H1 (cell line): Measurements from ENCODE around the gene TTC28. TPM values are rescaled to one million over a fixed set of nuclear protein-coding genes. Genes with fewer than 3 reads are reported as not detected.

Source experiments
- CTCF ChIA-PET: fragments of 300-600 bp; sonication (Branson Sonifier 250); formaldehyde crosslinking; loops from one replicate; lab custom pipeline; 2021; ENCODE audit not compliant: partially characterized antibody; lab: Charles Lee
- POLR2A ChIA-PET: fragments of 300-600 bp; sonication (Branson Sonifier 250); formaldehyde crosslinking; loops from one replicate; lab custom pipeline; 2021; ENCODE audit warnings: inconsistent platforms; ENCODE audit not compliant: partially characterized antibody; lab: Charles Lee
- DNase-seq, 2 experiments: peaks; one replicate each; pipeline versions ENCODE4 v3.0.0 to v3.0.0-alpha.2; 2010 to 2022; ENCODE audit warnings: low spot score in 2 of 2, low read depth in 1 of 2, mixed read lengths in 1 of 2
- FAIRE-seq: peaks from 2 replicates; lab custom pipeline; 2011; peaks lifted over from hg19 to GRCh38; lab: Jason Lieb, UNC
- H2AFZ ChIP-seq: 2 replicates; pipeline ENCODE4 v1.8.1; 2012; ENCODE audit warnings: low read length, inconsistent platforms
- H2AK5ac ChIP-seq: 2 replicates; pipeline ENCODE4 v1.6.1; 2013; ENCODE audit warnings: low read depth, low read length
- H2BK120ac ChIP-seq: replicated peaks from 2 replicates; pipeline ENCODE3; 2013; ENCODE audit warnings: low read depth, low read length, inconsistent platforms
- H2BK12ac ChIP-seq: 2 replicates; pipeline ENCODE4 v1.6.1; 2013; ENCODE audit warnings: low read depth, low read length
- H2BK15ac ChIP-seq: 2 replicates; pipeline ENCODE4 v1.6.1; 2013; ENCODE audit warnings: low read length
- H2BK20ac ChIP-seq: 2 replicates; pipeline ENCODE4 v1.6.1; 2013; ENCODE audit warnings: low read length
- H2BK5ac ChIP-seq: 2 replicates; pipeline ENCODE4 v1.6.1; 2013; ENCODE audit warnings: low read depth, low read length
- H3K14ac ChIP-seq: 2 replicates; pipeline ENCODE4 v1.6.1; 2013; ENCODE audit warnings: inconsistent platforms; ENCODE audit not compliant: insufficient read length
- H3K18ac ChIP-seq: 2 replicates; pipeline ENCODE4 v1.6.1; 2013; ENCODE audit warnings: low read length; ENCODE audit errors: extremely low read depth
- H3K23ac ChIP-seq: 2 replicates; pipeline ENCODE4 v1.6.1; 2013; ENCODE audit warnings: inconsistent platforms; ENCODE audit not compliant: insufficient read length
- H3K23me2 ChIP-seq: 2 replicates; pipeline ENCODE4 v1.6.1; 2013; ENCODE audit warnings: low read depth, low read length
- H3K27ac ChIP-seq: 2 replicates; pipeline ENCODE4 v1.6.1; 2011; ENCODE audit warnings: low read depth, low read length, inconsistent platforms
- H3K27me3 ChIP-seq, 4 experiments: replicated peaks in 1 of 4; 1 replicate in 1 of 4; 2 replicates in 3 of 4; pipeline versions ENCODE4 v1.6.1 to v1.8.1; 2011 to 2013; ENCODE audit warnings: low read length in 3 of 4, mild to moderate bottlenecking in 3 of 4, inconsistent platforms in 2 of 4, mixed read lengths in 2 of 4, moderate library complexity in 1 of 4; ENCODE audit not compliant: control insufficient read depth in 3 of 4, insufficient read depth in 3 of 4; ENCODE audit errors: extremely low read depth in 1 of 4
- H3K36me3 ChIP-seq, 4 experiments: 2 replicates each; pipeline versions ENCODE4 v1.6.1 to v1.8.1; 2011 to 2013; ENCODE audit warnings: mild to moderate bottlenecking in 4 of 4, low read length in 3 of 4, moderate library complexity in 2 of 4, control low read depth in 1 of 4, inconsistent platforms in 1 of 4; ENCODE audit not compliant: insufficient read depth in 4 of 4, control insufficient read depth in 2 of 4
- H3K4ac ChIP-seq: replicated peaks from 2 replicates; pipeline ENCODE3; 2013; ENCODE audit warnings: low read length, low read depth, mixed read lengths, inconsistent platforms; ENCODE audit not compliant: insufficient read length
- H3K4me1 ChIP-seq, 4 experiments: replicated peaks in 1 of 4; 1 replicate in 1 of 4; 2 replicates in 3 of 4; pipeline versions ENCODE4 v1.6.1 to v1.8.1; 2011 to 2013; ENCODE audit warnings: low read length in 3 of 4, inconsistent platforms in 2 of 4, mixed read lengths in 1 of 4; ENCODE audit not compliant: insufficient read depth in 4 of 4, control insufficient read depth in 3 of 4
- H3K4me2 ChIP-seq, 2 experiments: 2 replicates each; pipeline versions ENCODE4 v1.6.1 to v1.8.1; 2011 to 2013; ENCODE audit warnings: low read depth in 2 of 2, low read length in 2 of 2, control low read depth in 1 of 2, inconsistent platforms in 1 of 2, mild to moderate bottlenecking in 1 of 2; ENCODE audit not compliant: insufficient read depth in 1 of 2
- H3K4me3 ChIP-seq, 4 experiments: fragments of 200-600, 300-600 bp in 1 of 4; sonication (generic), shearing (Covaris generic), sonication (Bioruptor Twin) in 1 of 4; 2 replicates each; pipeline versions ENCODE4 v1.5.1 to v1.8.1; 2011 to 2016; ENCODE audit warnings: low read length in 4 of 4, low read depth in 3 of 4, control low read depth in 2 of 4, inconsistent platforms in 2 of 4, mild to moderate bottlenecking in 2 of 4, mixed read lengths in 1 of 4, moderate library complexity in 1 of 4; ENCODE audit not compliant: insufficient read depth in 2 of 4; ENCODE audit errors: extremely low read depth in 1 of 4
- H3K56ac ChIP-seq: replicated peaks from 2 replicates; pipeline ENCODE3; 2013; ENCODE audit warnings: low read depth, mild to moderate bottlenecking, mixed read lengths, low read length, inconsistent platforms; ENCODE audit not compliant: insufficient read length
- H3K79me1 ChIP-seq: 2 replicates; pipeline ENCODE4 v1.6.1; 2013; ENCODE audit warnings: low read depth, low read length, control low read depth
- H3K79me2 ChIP-seq, 2 experiments: 2 replicates each; pipeline versions ENCODE4 v1.6.1 to v1.8.1; 2012 to 2013; ENCODE audit warnings: low read length in 2 of 2, mild to moderate bottlenecking in 2 of 2, inconsistent platforms in 1 of 2; ENCODE audit not compliant: insufficient read depth in 2 of 2, control insufficient read depth in 1 of 2
- H3K9ac ChIP-seq, 4 experiments: replicated peaks in 1 of 4; 1 replicate in 1 of 4; 2 replicates in 3 of 4; pipeline versions ENCODE4 v1.6.1 to v1.8.1; 2011 to 2013; ENCODE audit warnings: low read depth in 3 of 4, low read length in 3 of 4, control low read depth in 2 of 4, mild to moderate bottlenecking in 2 of 4, moderate library complexity in 2 of 4, inconsistent platforms in 1 of 4; ENCODE audit errors: extremely low read depth in 1 of 4
- H3K9me3 ChIP-seq, 2 experiments: 2 replicates each; pipeline versions ENCODE4 v1.6.1 to v1.8.1; 2012 to 2013; ENCODE audit warnings: mild to moderate bottlenecking in 2 of 2, moderate library complexity in 2 of 2, control low read depth in 1 of 2, inconsistent platforms in 1 of 2, low read depth in 1 of 2, low read length in 1 of 2, mixed read lengths in 1 of 2; ENCODE audit not compliant: insufficient read depth in 2 of 2
- H4K20me1 ChIP-seq, 2 experiments: replicated peaks in 1 of 2; 2 replicates each; pipeline versions ENCODE3 to v1.8.1; 2011 to 2013; ENCODE audit warnings: inconsistent platforms in 2 of 2, low read length in 2 of 2, mild to moderate bottlenecking in 1 of 2; ENCODE audit not compliant: insufficient read depth in 2 of 2, control insufficient read depth in 1 of 2
- H4K5ac ChIP-seq: 2 replicates; pipeline ENCODE4 v1.6.1; 2013; ENCODE audit warnings: low read length, low read depth, mixed read lengths, inconsistent platforms; ENCODE audit not compliant: insufficient read length
- H4K8ac ChIP-seq: 2 replicates; pipeline ENCODE4 v1.8.0; 2013; ENCODE audit warnings: mild to moderate bottlenecking, moderate library complexity, low read length, inconsistent platforms; ENCODE audit not compliant: insufficient read depth; ENCODE audit errors: extremely low read depth
- H4K91ac ChIP-seq: replicated peaks from 2 replicates; pipeline ENCODE3; 2013; ENCODE audit warnings: low read length, mixed read lengths, inconsistent platforms; ENCODE audit not compliant: insufficient read length
- ATF3 ChIP-seq: IDR thresholded peaks from 2 replicates; pipeline ENCODE4 v1.6.1; 2011; ENCODE audit warnings: low read depth, mild to moderate bottlenecking, low read length; ENCODE audit not compliant: insufficient read depth
- CEBPB ChIP-seq: IDR thresholded peaks from 2 replicates; pipeline ENCODE4 v1.6.1; 2012; ENCODE audit warnings: low read depth, low read length
- CHD2 ChIP-seq: IDR thresholded peaks from 2 replicates; pipeline ENCODE4 v1.6.1; 2012; ENCODE audit warnings: low read length, improper control_type of control experiment
- E2F6 ChIP-seq: IDR thresholded peaks from 2 replicates; pipeline ENCODE4 v1.6.1; 2012; ENCODE audit warnings: inconsistent platforms
- EZH2 ChIP-seq: fragments of 200-600 bp; sonication (generic); IDR thresholded peaks from 2 replicates; pipeline ENCODE4 v1.7.1; 2012; ENCODE audit warnings: low read depth, mild to moderate bottlenecking, moderate library complexity, low read length, inconsistent platforms; ENCODE audit not compliant: severe bottlenecking
- KDM5A ChIP-seq: fragments of 200-600 bp; IDR thresholded peaks from 2 replicates; pipeline ENCODE4 v1.7.1; 2012; ENCODE audit warnings: mild to moderate bottlenecking, low read length, inconsistent platforms, mixed read lengths
- POLR2AphosphoS5 ChIP-seq: IDR thresholded peaks from 2 replicates; pipeline ENCODE4 v1.6.1; 2011; ENCODE audit warnings: low read depth, low read length
- POU5F1 ChIP-seq: IDR thresholded peaks from 2 replicates; pipeline ENCODE4 v1.6.1; 2011; ENCODE audit warnings: low read depth, mild to moderate bottlenecking, low read length, moderate library complexity
- RAD21 ChIP-seq, 2 experiments: IDR thresholded peaks in 1 of 2; conservative IDR thresholded peaks in 1 of 2; 2 replicates each; pipeline ENCODE4 v1.6.1; 2011; ENCODE audit warnings: low read depth in 2 of 2, low read length in 2 of 2, improper control_type of control experiment in 1 of 2, inconsistent platforms in 1 of 2, mild to moderate bottlenecking in 1 of 2, moderate library complexity in 1 of 2
- SAP30 ChIP-seq: fragments of 300-600 bp; sonication (generic); IDR thresholded peaks from 2 replicates; pipeline ENCODE4 v1.7.1; 2012; ENCODE audit warnings: low read length, moderate library complexity, mild to moderate bottlenecking, inconsistent platforms; ENCODE audit not compliant: insufficient read depth, insufficient replicate concordance
- SIX5 ChIP-seq: IDR thresholded peaks from 2 replicates; pipeline ENCODE4 v1.6.1; 2011; ENCODE audit warnings: mild to moderate bottlenecking, low read depth, low read length
- SP1 ChIP-seq: IDR thresholded peaks from 2 replicates; pipeline ENCODE4 v1.6.1; 2011; ENCODE audit warnings: low read depth, low read length
- SP2 ChIP-seq: IDR thresholded peaks from 2 replicates; pipeline ENCODE4 v1.6.1; 2012; ENCODE audit warnings: mild to moderate bottlenecking, low read length, inconsistent platforms
- YY1 ChIP-seq: IDR thresholded peaks from 2 replicates; pipeline ENCODE4 v1.6.1; 2011; ENCODE audit warnings: low read depth, mild to moderate bottlenecking, low read length
- WGBS, 2 experiments: shearing (Covaris generic) in 1 of 2; methylation state at CpG; one replicate each; pipeline versions ENCODE4 v1.1.6 to v1.1.7; 2013 to 2015; ENCODE audit warnings: low lambda C conversion rate in 2 of 2, mixed read lengths in 2 of 2, inconsistent platforms in 1 of 2, low coverage in 1 of 2, missing lambda C conversion rate in 1 of 2; ENCODE audit not compliant: insufficient replicate concordance in 2 of 2, insufficient coverage in 1 of 2, insufficient read length in 1 of 2; ENCODE audit errors: extremely low coverage in 1 of 2, missing lambda C conversion rate in 1 of 2; 5-methylcytosine and 5-hydroxymethylcytosine counted together
- polyA plus RNA-seq, 7 experiments: library from polyadenylated mRNA; depleted of rRNA in 3 of 7; stranded (reverse) in 5 of 7; unstranded in 2 of 7; fragments of >200 nt in 5 of 7; fragments of 200-250 nt in 2 of 7; gene quantifications; 1 replicate in 5 of 7; 2 replicates in 1 of 7; 4 replicates in 1 of 7; pipeline versions ENCODE4 v1.2.1 to v1.2.3, GENCODE V29; 2011 to 2013; ENCODE audit warnings: missing spikeins in 2 of 7, mixed read lengths in 2 of 7
- total RNA-seq: library from RNA; stranded (reverse); fragmentation: NEBNext Ultra II Directional; extraction: Animal tissue kit (Norgen Biotek cat#: 25700); gene quantifications from 2 replicates; pipeline ENCODE4 v1.2.1, GENCODE V29; 2021

Gene TTC28
- total and polyA plus RNA-seq, 2 of the 8 experiments (the other 6 are each of a cell fraction or from before 2014, with no cell fraction given) = 2.6 to 12.6 TPM

DNA sequence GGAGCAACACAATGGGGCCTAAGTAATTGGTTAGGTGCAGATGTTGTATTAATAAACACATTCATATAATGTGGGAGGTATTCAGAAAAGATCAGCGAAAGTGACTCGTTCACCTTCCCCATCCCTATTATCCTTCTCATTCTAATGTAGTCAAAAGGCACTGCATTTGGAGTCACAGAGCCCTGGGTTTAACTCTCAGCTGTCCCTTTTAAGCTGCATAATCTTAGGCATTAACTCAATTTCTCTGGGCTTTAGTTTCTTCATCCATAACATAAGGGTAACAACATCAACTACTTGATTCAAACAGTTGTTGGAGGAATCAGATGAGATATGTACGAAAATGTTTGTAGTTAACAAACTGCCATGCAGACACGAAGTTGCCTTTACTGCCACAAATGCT, 573.0 kb downstream of the TTC28 start:
- H3K79me1 ChIP-seq = no peaks in the 10 kb centered on the region
- H4K20me1 ChIP-seq = no peaks in the 10 kb centered on the region
- H3K18ac ChIP-seq = no peak overlapping the region
- DNase-seq (no peak), FAIRE-seq (no peak)
- H3K14ac ChIP-seq = no peak overlapping the region
- no peaks in the 10 kb centered on the region for H3K23me2 ChIP-seq
- no peak overlapping the region for H4K5ac ChIP-seq
- no peak overlapping the region for H3K56ac ChIP-seq
- no peak overlapping the region for H2AK5ac ChIP-seq
- H3K23ac ChIP-seq = no peak overlapping the region
- H2BK15ac ChIP-seq = no peak overlapping the region
- no peak overlapping the region for H4K91ac ChIP-seq
- H3K27me3 ChIP-seq = no peaks in the 10 kb centered on the region
- H3K9ac ChIP-seq = no peak overlapping the region
- CTCF ChIA-PET = interaction anchor here (1.0 to 1.6 kb wide), 2 partner anchors 9 to 336 kb away, joined by 3 read pairs; no protein-coding TSS in a partner anchor
- H2BK12ac ChIP-seq = no peak overlapping the region
- H3K79me2 ChIP-seq = no peaks in the 10 kb centered on the region
- no peak overlapping the region for H2BK120ac ChIP-seq
- no peak overlapping the region for H3K4ac ChIP-seq
- H4K8ac ChIP-seq = no peak overlapping the region
- POLR2A ChIA-PET = no interaction called here
- no peaks in the 10 kb centered on the region for H3K9me3 ChIP-seq
- no peak overlapping the region for H2BK5ac ChIP-seq
- H2AFZ ChIP-seq = no peak overlapping the region
- WGBS, 2 experiments = 94% methylated on average over 4 of the region's 4 CpGs; no CpG with 5 or more reads in 1 of the 2 experiments
- no peaks in the 10 kb centered on the region; a peak in 1 of 8 replicates for H3K36me3 ChIP-seq
- H3K27ac ChIP-seq = no peak overlapping the region
- peaks cover 0 to 5% (median 1%) of the 10 kb centered on the region in 4 experiments; a peak in 3 of 7 replicates for H3K4me1 ChIP-seq
- H3K4me3 ChIP-seq = no peak overlapping the region
- no peak overlapping the region for H3K4me2 ChIP-seq
- no peak overlapping the region for H2BK20ac ChIP-seq
- TF ChIP-seq SP1 = no peak
- TF ChIP-seq SAP30 = no peak
- no peak for TF ChIP-seq YY1
- no peak for TF ChIP-seq SIX5
- TF ChIP-seq EZH2 = no peak
- no peak for TF ChIP-seq E2F6
- TF ChIP-seq RAD21 (IDR thresholded peaks at IDR 0.05 in 1 of 2, conservative IDR thresholded peaks at IDR 0.05 in 1 of 2; ENCODE audit: low read depth in 2 of 2, low read length in 2 of 2) = no peak
- no peak for TF ChIP-seq CEBPB
- no peak for TF ChIP-seq KDM5A
- no peak for TF ChIP-seq ATF3
- TF ChIP-seq SP2 = no peak
- TF ChIP-seq POU5F1 = no peak
- no peak for TF ChIP-seq CHD2
- TF ChIP-seq POLR2AphosphoS5 = no peak
